Activated T-cell treated with anti-CD3 and anti-CD28 coated beads for 48 hours (primary cell): ENCODE data around the gene STAT1.

ENCODE experiments used
- DNase-seq: peaks from one replicate; pipeline ENCODE4 v3.0.0-alpha.2; 2020; ENCODE audit warnings: low read depth

STAT1 gene

DNA sequence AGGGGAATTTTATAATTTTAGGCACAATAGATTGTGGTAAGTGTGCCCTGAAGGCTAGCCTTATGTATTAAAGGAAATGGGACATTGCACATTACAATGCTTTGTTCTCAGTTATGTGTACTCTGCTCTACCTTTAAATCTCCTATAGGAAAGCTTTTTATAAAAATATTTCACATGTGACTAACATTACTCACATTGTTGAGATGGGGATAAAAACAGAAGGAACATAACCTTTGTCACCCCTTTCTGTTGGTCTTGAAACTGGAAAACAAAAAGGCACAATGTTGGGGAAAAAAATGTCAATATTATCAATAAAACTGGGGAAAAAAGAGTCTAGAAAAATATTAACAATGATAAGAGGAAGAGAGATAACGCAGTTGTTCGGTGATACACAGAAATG, 17.3 kb upstream of the STAT1 start:
- no peak for DNase-seq

DNA sequence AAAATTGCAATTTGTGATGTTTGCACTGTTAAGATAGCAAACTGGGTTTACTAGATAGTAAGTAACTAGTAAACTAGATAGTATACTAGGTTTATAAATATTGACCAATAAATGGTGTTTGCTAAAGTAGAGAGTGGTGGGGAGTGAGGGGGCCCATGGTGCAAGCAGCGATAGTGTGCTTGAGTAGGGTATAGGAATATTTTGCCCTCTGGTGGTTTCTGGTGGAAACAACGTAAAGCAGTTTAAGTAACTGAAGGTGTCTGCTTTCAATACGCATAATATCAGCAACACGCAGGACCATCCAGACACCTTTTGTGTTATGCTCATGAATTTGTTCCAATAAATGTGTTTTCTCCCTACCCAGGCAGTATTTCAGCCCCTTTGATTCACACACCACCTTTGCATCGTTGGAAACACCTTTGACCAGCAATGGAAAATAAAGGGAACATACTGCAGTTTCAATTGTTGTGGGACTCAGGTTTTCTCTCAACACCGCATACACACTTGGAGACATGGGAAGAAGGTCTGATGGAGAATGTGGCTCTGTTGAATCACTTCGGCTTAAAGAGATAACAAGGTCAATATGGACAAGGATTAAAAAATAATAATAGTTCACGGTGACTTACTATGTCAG, 16.7 kb upstream of the STAT1 start:
- DNase-seq = no peak

- DNase-seq = no peak
These were observed 15.4 kb upstream of the STAT1 start for GRCh38 chr2:191029280-191029950.

DNA sequence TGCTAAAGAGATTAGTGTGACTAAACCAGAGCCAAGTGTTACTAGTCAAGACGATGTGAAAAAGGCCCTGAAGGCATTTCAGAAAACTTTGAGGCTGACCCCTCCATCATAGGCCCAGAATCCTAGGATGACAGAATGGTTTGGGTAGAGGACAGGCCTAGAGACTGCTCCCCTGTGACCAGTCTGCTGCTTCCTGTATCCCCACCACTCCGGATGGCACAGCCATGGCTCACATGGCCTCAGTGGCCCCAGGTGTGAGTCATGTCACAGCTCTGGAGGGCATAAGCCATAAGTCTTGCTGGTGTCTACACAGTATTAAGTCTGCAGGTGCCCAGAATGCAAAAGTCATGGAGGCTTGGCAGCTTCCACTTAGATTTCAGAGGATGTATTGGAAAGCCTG, 12.4 kb upstream of the STAT1 start:
- no peak for DNase-seq

DNA sequence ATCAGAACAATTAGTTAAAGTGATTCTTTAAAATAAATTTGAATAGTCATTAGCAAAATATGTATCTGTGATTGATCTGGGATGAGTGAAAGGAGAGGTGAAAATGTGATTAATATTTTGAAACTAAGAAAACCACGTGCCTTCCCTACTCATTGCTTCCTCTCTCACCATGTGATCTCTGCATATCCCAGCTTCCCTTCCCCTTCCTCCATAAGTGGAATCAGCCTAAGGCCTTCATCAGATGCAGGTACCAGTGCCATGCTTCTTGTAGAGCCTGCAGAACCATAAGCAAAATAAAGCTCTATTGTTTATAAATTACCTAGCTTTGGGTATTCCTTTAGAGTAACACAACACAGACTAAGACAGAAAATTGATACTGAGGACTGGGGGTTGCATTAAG, 11.2 kb upstream of the STAT1 start:
- DNase-seq = no peak

DNA sequence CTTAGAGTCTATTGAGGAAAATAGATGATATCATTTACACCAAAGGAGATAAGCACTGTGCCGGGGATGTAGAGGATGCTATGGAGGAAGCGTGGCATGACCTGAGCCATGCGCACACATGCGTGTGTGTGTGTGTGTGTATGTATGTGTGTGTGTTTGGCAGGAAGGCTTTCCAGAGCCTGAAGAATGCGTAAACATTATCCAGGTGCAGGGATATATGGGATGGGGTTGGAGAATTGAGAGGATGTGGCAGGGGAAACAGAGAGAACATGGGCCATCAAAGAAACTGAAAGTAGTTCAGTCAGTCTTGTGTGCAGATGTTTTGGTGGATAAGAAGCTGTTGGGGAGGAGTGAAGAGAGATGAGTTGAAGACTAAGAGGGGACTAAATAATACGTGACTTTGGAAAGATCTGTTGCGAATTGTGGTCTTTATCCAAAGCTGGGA, 9.3 kb upstream of the STAT1 start:
- DNase-seq = no peak

GRCh38 chr2:191020742-191021381, 6.9 kb upstream of the STAT1 start:
- no peak for DNase-seq

DNA sequence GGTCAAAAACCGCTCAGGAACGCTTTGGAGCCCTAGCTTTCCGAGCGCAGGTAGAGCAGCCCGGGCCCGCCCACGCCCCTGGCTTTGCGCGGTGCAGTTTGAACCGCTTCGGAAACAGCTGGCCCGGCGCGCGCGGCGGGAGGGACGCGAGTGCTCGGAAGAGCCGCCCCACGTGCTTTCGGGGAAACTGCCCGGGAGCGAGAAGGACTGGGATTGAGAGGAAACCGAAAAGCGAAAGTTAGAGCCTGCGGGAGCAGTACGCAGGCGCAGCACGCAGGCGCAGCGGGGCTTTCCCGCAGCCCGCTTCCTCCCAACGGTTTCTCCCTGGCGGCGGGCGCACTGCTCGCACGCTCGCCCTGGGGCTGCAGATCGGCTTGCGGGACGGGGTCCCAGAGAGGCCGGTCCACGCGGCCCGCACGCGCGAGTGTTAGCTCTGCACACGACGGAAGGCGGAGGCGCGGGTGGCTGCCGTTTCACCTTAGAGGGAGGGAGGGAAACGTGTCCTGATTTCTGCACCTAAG, 6.3 kb upstream of the STAT1 start:
- peak; percentile 96 for DNase-seq

GRCh38 chr2:191019376-191019775, 5.4 kb upstream of the STAT1 start:
- no peak for DNase-seq

DNA sequence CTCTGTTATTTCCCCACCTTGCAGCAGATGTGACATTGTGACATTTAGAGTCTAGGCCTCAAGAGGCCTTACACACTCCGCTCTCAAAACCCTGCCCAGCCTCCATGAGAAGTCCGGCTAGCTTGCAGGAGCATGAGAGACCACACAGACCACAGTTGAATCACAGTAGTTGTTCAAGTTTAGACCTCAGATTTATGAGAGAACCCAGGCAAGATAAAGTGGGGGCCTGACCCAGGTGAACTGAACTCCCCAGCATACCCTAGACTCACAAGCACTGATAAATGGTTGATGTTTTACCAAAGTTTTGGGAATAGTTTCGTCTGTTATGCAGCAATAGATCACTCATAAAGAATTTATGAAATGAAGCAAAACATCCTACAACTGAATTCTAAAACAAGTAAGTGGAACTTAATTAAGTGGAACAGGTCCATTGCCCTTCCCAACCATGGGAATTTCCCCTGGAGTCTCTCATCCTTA, 4.7 kb upstream of the STAT1 start:
- no peak for DNase-seq

GRCh38 chr2:191018048-191018447, 4.1 kb upstream of the STAT1 start:
- DNase-seq = no peak

GRCh38 chr2:191015831-191016230, 1.9 kb upstream of the STAT1 start:
- no peak for DNase-seq

GRCh38 chr2:191015239-191015638, 1.3 kb upstream of the STAT1 start:
- DNase-seq = no peak

- no peak for DNase-seq
These were observed 666 bp upstream of the STAT1 start for GRCh38 chr2:191014653-191015020.

GRCh38 chr2:191013682-191013931, 364 bp downstream of the STAT1 start:
- DNase-seq = no peak

GRCh38 chr2:191012845-191013681, 908 bp downstream of the STAT1 start:
- no peak for DNase-seq

DNA sequence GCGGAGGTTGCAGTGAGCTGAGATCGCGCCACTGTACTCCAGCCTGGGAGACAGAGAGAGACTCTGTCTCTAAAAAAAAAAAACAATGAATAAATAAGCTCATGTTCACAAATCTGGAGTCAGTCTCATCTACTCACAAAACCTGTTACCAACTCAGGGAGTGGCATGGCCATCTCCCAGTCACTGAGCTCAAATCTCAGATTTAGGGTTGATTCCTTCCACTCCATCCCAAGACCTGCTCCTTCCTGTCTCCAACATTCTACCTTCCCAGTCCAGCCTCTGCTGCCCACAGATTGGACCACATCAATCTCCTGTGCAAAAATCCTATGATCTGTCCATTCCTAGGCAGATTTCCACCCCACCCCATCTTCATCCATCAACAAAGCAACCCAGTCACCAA, 1.6 kb downstream of the STAT1 start:
- no peak for DNase-seq

- no peak for DNase-seq
These were observed 2.8 kb downstream of the STAT1 start for GRCh38 chr2:191010887-191011885.

DNA sequence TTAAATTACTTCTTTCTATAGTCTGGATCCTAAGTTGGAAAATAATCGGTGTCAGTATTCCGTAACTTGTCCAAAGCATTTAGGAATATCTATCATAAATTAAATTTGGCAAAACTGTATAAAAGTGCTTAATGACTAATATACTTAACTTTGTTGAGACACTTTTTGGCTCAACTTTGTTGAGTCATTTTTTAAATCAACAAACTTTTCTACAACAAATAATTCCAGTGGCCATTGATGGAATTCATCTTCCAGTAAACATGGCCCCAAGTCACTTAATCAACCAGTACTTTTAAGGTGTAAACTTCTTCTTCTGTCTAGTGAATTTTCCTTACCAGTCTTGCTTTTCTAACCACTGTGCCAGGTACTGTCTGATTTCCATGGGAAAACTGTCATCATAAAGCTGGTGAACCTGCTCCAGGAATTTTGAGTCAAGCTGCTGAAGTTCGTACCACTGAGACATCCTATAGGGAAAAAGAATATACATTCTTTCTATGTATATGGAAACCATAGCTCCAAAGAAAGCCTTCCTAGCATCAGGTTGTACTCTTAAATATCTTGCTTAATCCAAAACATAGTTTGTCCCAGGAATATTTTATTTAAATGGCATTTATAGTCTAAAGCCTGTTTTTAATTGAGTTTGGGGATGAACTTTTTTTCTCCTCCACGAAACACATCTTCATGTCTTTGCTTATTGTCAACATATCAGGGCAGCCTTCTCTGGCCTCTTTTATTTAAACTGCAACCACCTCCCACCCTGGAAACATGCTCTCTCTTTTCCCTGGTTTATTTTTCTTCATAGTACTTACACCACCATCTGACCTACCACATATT, 4.2 kb downstream of the STAT1 start:
- no peak for DNase-seq

DNA sequence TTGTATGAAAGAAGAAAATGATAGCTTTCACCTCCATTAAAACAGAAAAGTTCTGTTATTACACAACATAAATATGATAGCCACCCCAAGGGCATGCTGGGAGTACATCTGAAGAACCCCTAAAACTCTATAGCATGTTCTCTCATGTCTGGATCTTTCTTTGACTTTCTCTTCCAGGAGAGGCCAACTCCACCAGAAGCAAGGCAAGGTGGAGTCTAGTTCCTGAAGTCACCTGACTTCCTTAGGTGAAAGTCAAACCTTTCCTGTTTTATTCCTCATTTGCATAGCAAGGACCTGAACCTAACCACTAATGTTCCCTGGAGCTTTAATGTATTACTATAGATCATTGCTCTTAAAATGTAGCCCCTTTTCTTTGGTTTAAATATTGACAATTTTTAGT, 5.7 kb downstream of the STAT1 start:
- no peak for DNase-seq
